NCI-H82 (cell line): ENCODE results near the gene BCL2L13.
"Not testable (repeated sequence)": the region's sequence is repeated elsewhere in the genome, so short reads cannot be mapped to it uniquely, and the experiment has no call there.

ENCODE experiments used
- DNase-seq: peaks from one replicate; lab custom pipeline; 2025; lab: John Stamatoyannopoulos, UW

BCL2L13 gene

GRCh38 chr22:17695986-17696385, 57.4 kb downstream of the BCL2L13 start:
- no peak for DNase-seq

GRCh38 chr22:17697196-17697595, 58.6 kb downstream of the BCL2L13 start:
- not testable (repeated sequence) for DNase-seq

- DNase-seq, result not testable (repeated sequence)
Measured at GRCh38 chr22:17698276-17698675, 59.7 kb downstream of the BCL2L13 start.

- DNase-seq, result no peak
Measured at GRCh38 chr22:17698948-17699347, 60.4 kb downstream of the BCL2L13 start.

GRCh38 chr22:17699696-17700340, 61.3 kb downstream of the BCL2L13 start:
- DNase-seq, result peak; percentile 87

GRCh38 chr22:17700778-17701177, 62.2 kb downstream of the BCL2L13 start:
- DNase-seq, result no peak

GRCh38 chr22:17703811-17704210, 65.3 kb downstream of the BCL2L13 start:
- no peak for DNase-seq

GRCh38 chr22:17705546-17705945, 67.0 kb downstream of the BCL2L13 start:
- no peak for DNase-seq

- DNase-seq, result no peak
Measured at GRCh38 chr22:17705951-17706900, 67.7 kb downstream of the BCL2L13 start.

- no peak for DNase-seq
Measured at GRCh38 chr22:17706947-17707346, 68.4 kb downstream of the BCL2L13 start.

- DNase-seq, result peak; percentile 13
Measured at GRCh38 chr22:17707526-17707925, 69.0 kb downstream of the BCL2L13 start.

- no peak for DNase-seq
Measured at GRCh38 chr22:17710023-17710422, 71.5 kb downstream of the BCL2L13 start.

- peak; percentile 58 for DNase-seq
Measured at GRCh38 chr22:17712441-17712840, 73.9 kb downstream of the BCL2L13 start.

GRCh38 chr22:17716529-17716928, 78.0 kb downstream of the BCL2L13 start:
- DNase-seq, result no peak

- no peak for DNase-seq
Measured at GRCh38 chr22:17717708-17718107, 79.2 kb downstream of the BCL2L13 start.

- no peak for DNase-seq
Measured at GRCh38 chr22:17719911-17720310, 81.4 kb downstream of the BCL2L13 start.

GRCh38 chr22:17724241-17724640, 85.7 kb downstream of the BCL2L13 start:
- DNase-seq, result no peak

- no peak for DNase-seq
Measured at GRCh38 chr22:17724678-17725499, 86.3 kb downstream of the BCL2L13 start.

- no peak for DNase-seq
Measured at GRCh38 chr22:17725500-17725796, 86.9 kb downstream of the BCL2L13 start.

- DNase-seq, result no peak
Measured at GRCh38 chr22:17726006-17726927, 87.7 kb downstream of the BCL2L13 start.
